ENCODE results near the gene PRKN. TPM values are rescaled to one million over a fixed set of nuclear protein-coding genes. Genes with fewer than 3 reads are reported as not detected.

PRKN gene
- polyA plus RNA-seq, 3 donors = 8.3 to 11.0 (median 9.2) TPM

GRCh38 chr6:162085561-162085960 lies 642.0 kb downstream of the PRKN start:
- no peak for DNase-seq (ENCODE audit: low read depth in 3 of 3, low spot score in 2 of 3)

- DNase-seq (ENCODE audit: low read depth in 3 of 3, low spot score in 2 of 3) = no peak
These were observed 645.0 kb downstream of the PRKN start for GRCh38 chr6:162082520-162082919.

- no peak for DNase-seq (ENCODE audit: low read depth in 3 of 3, low spot score in 2 of 3)
These were observed 648.9 kb downstream of the PRKN start for GRCh38 chr6:162078667-162079066.

- DNase-seq (ENCODE audit: low read depth in 3 of 3, low spot score in 2 of 3) = no peak
These were observed 649.4 kb downstream of the PRKN start for GRCh38 chr6:162078126-162078525.

- DNase-seq (ENCODE audit: low read depth in 3 of 3, low spot score in 2 of 3) = no peak
These were observed 650.8 kb downstream of the PRKN start for GRCh38 chr6:162076816-162077215.

- no peak for DNase-seq (ENCODE audit: low read depth in 3 of 3, low spot score in 2 of 3)
These were observed 652.8 kb downstream of the PRKN start for GRCh38 chr6:162074641-162075275.

- DNase-seq (ENCODE audit: low read depth in 3 of 3, low spot score in 2 of 3) = no peak
These were observed 656.9 kb downstream of the PRKN start for GRCh38 chr6:162070639-162071038.

GRCh38 chr6:162069995-162070394 lies 657.6 kb downstream of the PRKN start:
- no peak for DNase-seq (ENCODE audit: low read depth in 3 of 3, low spot score in 2 of 3)

- no peak for DNase-seq (ENCODE audit: low read depth in 3 of 3, low spot score in 2 of 3)
These were observed 659.2 kb downstream of the PRKN start for GRCh38 chr6:162068340-162068739.

GRCh38 chr6:162063666-162064065 lies 663.9 kb downstream of the PRKN start:
- DNase-seq (ENCODE audit: low read depth in 3 of 3, low spot score in 2 of 3) = no peak

- DNase-seq (ENCODE audit: low read depth in 3 of 3, low spot score in 2 of 3) = no peak
These were observed 669.2 kb downstream of the PRKN start for GRCh38 chr6:162058281-162058875.

- no peak for DNase-seq (ENCODE audit: low read depth in 3 of 3, low spot score in 2 of 3)
These were observed 670.8 kb downstream of the PRKN start for GRCh38 chr6:162056745-162057144.

GRCh38 chr6:162056061-162056460 lies 671.5 kb downstream of the PRKN start:
- DNase-seq (ENCODE audit: low read depth in 3 of 3, low spot score in 2 of 3) = no peak

GRCh38 chr6:162055365-162055764 lies 672.2 kb downstream of the PRKN start:
- DNase-seq (ENCODE audit: low read depth in 3 of 3, low spot score in 2 of 3) = no peak

- DNase-seq (ENCODE audit: low read depth in 3 of 3, low spot score in 2 of 3) = no peak
These were observed 674.5 kb downstream of the PRKN start for GRCh38 chr6:162053084-162053483.

GRCh38 chr6:162050579-162050978 lies 677.0 kb downstream of the PRKN start:
- no peak for DNase-seq (ENCODE audit: low read depth in 3 of 3, low spot score in 2 of 3)

GRCh38 chr6:162046324-162046723 lies 681.2 kb downstream of the PRKN start:
- no peak for DNase-seq (ENCODE audit: low read depth in 3 of 3, low spot score in 2 of 3)

- no peak for DNase-seq (ENCODE audit: low read depth in 3 of 3, low spot score in 2 of 3)
These were observed 694.9 kb downstream of the PRKN start for GRCh38 chr6:162032620-162033019.

- DNase-seq (ENCODE audit: low read depth in 3 of 3, low spot score in 2 of 3) = no peak
These were observed 697.5 kb downstream of the PRKN start for GRCh38 chr6:162029873-162030576.

- DNase-seq (ENCODE audit: low read depth in 3 of 3, low spot score in 2 of 3) = no peak
These were observed 700.7 kb downstream of the PRKN start for GRCh38 chr6:162026843-162027242.

- DNase-seq (ENCODE audit: low read depth in 3 of 3, low spot score in 2 of 3) = no peak
These were observed 701.5 kb downstream of the PRKN start for GRCh38 chr6:162026031-162026430.

- DNase-seq (ENCODE audit: low read depth in 3 of 3, low spot score in 2 of 3) = peak in 1 of 3 donors; percentile 20
These were observed 708.2 kb downstream of the PRKN start for GRCh38 chr6:162019349-162019748.
